Measurements from ENCODE around the gene COL5A1.

DNA sequence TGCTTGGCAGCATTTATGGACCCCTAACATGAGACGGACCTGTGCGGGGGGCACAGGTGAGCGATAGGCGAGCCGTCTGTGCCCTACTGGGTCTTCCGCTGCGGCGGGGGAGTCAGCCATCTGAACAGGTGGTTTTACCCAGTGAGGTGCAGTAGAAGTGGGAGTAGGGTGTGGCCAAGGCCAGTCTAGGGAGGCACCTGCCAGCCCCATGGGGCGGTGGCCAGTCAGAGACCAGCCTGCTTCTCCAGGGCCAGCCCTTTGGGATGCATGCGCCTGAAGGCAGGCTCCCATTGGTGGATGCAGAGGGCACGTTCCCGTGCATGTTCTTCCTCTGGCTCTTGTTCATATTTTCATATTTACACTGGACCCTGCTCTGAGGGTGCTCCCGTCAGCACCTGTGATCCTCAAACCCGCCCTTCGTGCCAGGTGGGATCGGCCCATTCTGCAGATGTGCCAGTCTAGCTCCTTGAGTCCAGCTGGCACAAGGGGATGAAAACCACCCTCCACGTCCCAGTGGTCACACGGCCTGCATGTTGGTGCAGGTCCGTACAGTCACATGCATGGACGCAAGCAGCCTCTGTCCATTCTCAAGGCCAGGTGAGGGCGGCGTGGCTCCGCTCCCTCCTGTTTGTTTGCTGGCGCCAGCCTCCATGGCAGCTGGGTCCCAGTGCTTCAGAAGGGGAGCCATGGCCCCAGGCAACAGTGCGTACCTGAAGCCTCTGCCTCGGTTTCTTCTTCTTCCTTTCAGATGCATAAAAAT is 9.0 kb downstream of the COL5A1 start:
- TF ChIP-seq EZH2phosphoT487 (IDR thresholded peaks at IDR 0.05; ENCODE audit: insufficient read depth, low read depth) (no peak), EZH2 (IDR thresholded peaks at IDR 0.05; ENCODE audit: insufficient read depth, poor library complexity, severe bottlenecking) (no peak)
